ENCODE data around the gene B2M. TPM values are rescaled to one million over a fixed set of nuclear protein-coding genes. Genes with fewer than 3 reads are reported as not detected.

Gene B2M
- total RNA-seq, 1 donor from 2014 or later: 595 TPM

- no peaks in the 10 kb centered on the region for H3K9me3 Mint-ChIP-seq (ENCODE audit: low read depth)
- H3K4me1 Mint-ChIP-seq (ENCODE audit: low read depth): peaks cover 16% of the 10 kb centered on the region
- H3K4me3 Mint-ChIP-seq (ENCODE audit: unreplicated experiment): no peak overlapping the region
- no peaks in the 10 kb centered on the region for H3K36me3 Mint-ChIP-seq (ENCODE audit: low read depth)
- no peak for TF ChIP-seq CTCF (IDR thresholded peaks at IDR 0.05)
- no peak for DNase-seq (ENCODE audit: low spot score)
- no peak overlapping the region for H3K27ac Mint-ChIP-seq (ENCODE audit: unreplicated experiment)
- peaks cover 13% of the 10 kb centered on the region for H3K27me3 Mint-ChIP-seq (ENCODE audit: low read depth)
Observed at GRCh38 chr15:44666210-44667038, 44.9 kb upstream of the B2M start.

GRCh38 chr15:44667039-44667360, 44.3 kb upstream of the B2M start:
- no peak for DNase-seq (ENCODE audit: low spot score)
- Mint-ChIP-seq H3K4me3 (ENCODE audit: unreplicated experiment) (no peak overlapping the region), H3K4me1 (ENCODE audit: low read depth) (peaks cover 11% of the 10 kb centered on the region), H3K9me3 (ENCODE audit: low read depth) (no peaks in the 10 kb centered on the region), H3K27ac (ENCODE audit: unreplicated experiment) (no peak overlapping the region), H3K27me3 (ENCODE audit: low read depth) (peaks cover 14% of the 10 kb centered on the region), H3K36me3 (ENCODE audit: low read depth) (no peaks in the 10 kb centered on the region)
- TF ChIP-seq CTCF (IDR thresholded peaks at IDR 0.05): no peak

GRCh38 chr15:44668921-44669320, 42.4 kb upstream of the B2M start:
- peaks cover 2% of the 10 kb centered on the region for H3K4me1 Mint-ChIP-seq (ENCODE audit: low read depth)
- peaks cover 25% of the 10 kb centered on the region for H3K27me3 Mint-ChIP-seq (ENCODE audit: low read depth)
- H3K4me3 Mint-ChIP-seq (ENCODE audit: unreplicated experiment): no peak overlapping the region
- H3K27ac Mint-ChIP-seq (ENCODE audit: unreplicated experiment): no peak overlapping the region
- TF ChIP-seq CTCF (IDR thresholded peaks at IDR 0.05): no peak
- no peaks in the 10 kb centered on the region for H3K36me3 Mint-ChIP-seq (ENCODE audit: low read depth)
- no peaks in the 10 kb centered on the region for H3K9me3 Mint-ChIP-seq (ENCODE audit: low read depth)
- no peak for DNase-seq (ENCODE audit: low spot score)

GRCh38 chr15:44670087-44670950, 41.0 kb upstream of the B2M start:
- no peak for TF ChIP-seq CTCF (IDR thresholded peaks at IDR 0.05)
- H3K4me1 Mint-ChIP-seq (ENCODE audit: low read depth): no peaks in the 10 kb centered on the region

GRCh38 chr15:44673639-44674038, 37.7 kb upstream of the B2M start:
- peaks cover 37% of the 10 kb centered on the region for H3K27me3 Mint-ChIP-seq (ENCODE audit: low read depth)
- DNase-seq (ENCODE audit: low spot score): no peak
- H3K27ac Mint-ChIP-seq (ENCODE audit: unreplicated experiment): no peak overlapping the region
- no peaks in the 10 kb centered on the region for H3K4me1 Mint-ChIP-seq (ENCODE audit: low read depth)
- no peaks in the 10 kb centered on the region for H3K36me3 Mint-ChIP-seq (ENCODE audit: low read depth)
- no peak overlapping the region for H3K4me3 Mint-ChIP-seq (ENCODE audit: unreplicated experiment)
- H3K9me3 Mint-ChIP-seq (ENCODE audit: low read depth): no peaks in the 10 kb centered on the region
- TF ChIP-seq CTCF (IDR thresholded peaks at IDR 0.05): no peak

More at GRCh38 chr15:44670087-44670950, 41.0 kb upstream of the B2M start:
- Mint-ChIP-seq H3K27ac (ENCODE audit: unreplicated experiment) (no peak overlapping the region), H3K4me3 (ENCODE audit: unreplicated experiment) (no peak overlapping the region), H3K36me3 (ENCODE audit: low read depth) (no peaks in the 10 kb centered on the region), H3K9me3 (ENCODE audit: low read depth) (no peaks in the 10 kb centered on the region), H3K27me3 (ENCODE audit: low read depth) (peaks cover 29% of the 10 kb centered on the region)
- no peak for DNase-seq (ENCODE audit: low spot score)
